ENCODE results near the gene SLC27A5. TPM values are rescaled to one million over a fixed set of nuclear protein-coding genes. Genes with fewer than 3 reads are reported as not detected.

Gene SLC27A5
- total RNA-seq, 1 experiment from 2014 or later = 17.1 TPM

DNA sequence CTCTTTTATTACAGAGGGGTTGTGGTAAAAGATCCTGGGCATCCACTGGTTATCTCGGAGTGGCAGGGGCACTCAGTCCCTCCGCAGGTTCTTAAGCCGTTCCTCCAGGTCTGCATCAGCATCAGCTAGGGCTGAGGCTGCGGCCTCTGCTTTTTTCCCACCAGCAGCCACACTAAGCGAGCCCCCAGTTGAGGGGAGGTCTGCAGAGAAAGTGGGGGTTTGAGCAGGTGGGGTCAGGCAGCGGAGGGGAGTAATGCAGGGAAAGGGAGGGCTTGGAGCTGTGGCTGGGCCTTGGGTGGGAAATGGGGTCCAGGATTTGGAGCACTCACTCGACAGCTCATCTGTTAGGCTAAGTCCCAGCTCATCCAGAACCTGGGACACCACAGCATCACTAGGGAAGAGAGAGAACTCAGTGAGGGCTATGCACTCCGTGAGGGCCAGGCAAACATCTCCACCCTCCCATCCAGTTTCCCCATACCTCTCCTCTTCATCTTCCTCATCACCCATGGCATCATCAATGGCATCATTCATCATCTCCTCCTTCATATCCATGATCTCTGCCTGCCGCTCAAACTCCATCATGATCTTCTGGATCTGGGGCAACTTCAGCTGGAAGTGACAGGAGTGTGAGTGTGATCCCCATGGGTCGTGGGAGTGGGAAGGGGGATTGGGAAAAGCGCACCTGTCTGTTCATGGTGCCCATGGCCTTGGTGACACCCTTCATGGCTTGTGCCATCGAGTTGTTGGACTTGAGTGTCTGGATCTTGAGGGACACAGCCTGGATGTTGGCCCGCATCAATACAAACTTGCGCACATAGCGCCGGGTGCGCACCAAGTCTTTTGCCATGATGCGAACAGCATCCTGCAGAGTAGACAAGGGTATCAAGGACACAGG, 40.0 kb upstream of the SLC27A5 start:
- Histone ChIP-seq H3K9me3 (ENCODE audit: control insufficient read depth, low read depth, low read length) (no peaks in the 10 kb centered on the region), H4K5ac (ENCODE audit: insufficient read length, low read depth, low read length) (no peak overlapping the region), H3K23me2 (ENCODE audit: insufficient read length, low read depth, low read length, poor library complexity, severe bottlenecking) (peaks cover 12% of the 10 kb centered on the region), H2BK5ac (ENCODE audit: insufficient read length, low read length) (no peak overlapping the region), H2BK15ac (ENCODE audit: low read depth, low read length) (no peak overlapping the region), H2BK20ac (ENCODE audit: low read depth, low read length, poor library complexity, severe bottlenecking) (no peak overlapping the region), H3K4ac (ENCODE audit: low read depth, low read length) (no peak overlapping the region), H3K27me3 (ENCODE audit: insufficient read depth, low read length) (no peaks in the 10 kb centered on the region), H3K27ac (ENCODE audit: insufficient read length, low read depth, low read length) (no peak overlapping the region), H3K14ac (ENCODE audit: insufficient read depth, low read length) (no peak overlapping the region), H3K4me1 (ENCODE audit: insufficient read depth, low read length) (no peaks in the 10 kb centered on the region), H2AK5ac (ENCODE audit: insufficient read length, low read length) (no peak overlapping the region), H3K9ac (ENCODE audit: extremely low read depth, insufficient read length, low read length) (no peak overlapping the region), H4K91ac (ENCODE audit: insufficient read length, low read depth, low read length) (no peak overlapping the region), H3K56ac (ENCODE audit: insufficient read length, low read depth, low read length) (no peak overlapping the region), H3K79me1 (ENCODE audit: insufficient read depth, low read depth, low read length, poor library complexity, severe bottlenecking) (peaks cover 9% of the 10 kb centered on the region), H3T11ph (ENCODE audit: low read length) (no peak overlapping the region), H2AFZ (ENCODE audit: low read length) (no peak overlapping the region), H3K23ac (ENCODE audit: insufficient read length, low read depth, low read length) (no peak overlapping the region), H3K4me2 (ENCODE audit: insufficient read depth, insufficient read length, low read length) (no peak overlapping the region), H3K79me2 (ENCODE audit: insufficient read depth, low read length) (peaks cover 5% of the 10 kb centered on the region; the same call in 1 of the 2 replicates), H4K20me1 (ENCODE audit: control insufficient read depth, insufficient read depth, insufficient read length) (no peaks in the 10 kb centered on the region), H2BK120ac (ENCODE audit: low read depth, low read length, poor library complexity, severe bottlenecking) (no peak overlapping the region), H3K18ac (ENCODE audit: insufficient read length, low read depth, low read length) (no peak overlapping the region), H2BK12ac (ENCODE audit: insufficient read length, low read depth, low read length) (no peak overlapping the region), H4K8ac (replicated peaks; ENCODE audit: insufficient read length, low read depth, low read length) (no peak overlapping the region)
- peak; percentile 27 for DNase-seq
- H3K36me3 Mint-ChIP-seq (ENCODE audit: insufficient read depth in 1 of 3, low read depth in 3 of 3) = peaks cover 48 to 86% (median 71%) of the 10 kb centered on the region in 3 experiments; a peak in 6 of 7 replicates
- peak overlapping the region in 2 of 3 experiments; percentile 30 to 46; a peak in 1 of 7 replicates for H3K27ac Mint-ChIP-seq
- H3K9me3 Mint-ChIP-seq = no peaks in the 10 kb centered on the region; a peak in 1 of 5 replicates
- TF ChIP-seq, protein P1, sequence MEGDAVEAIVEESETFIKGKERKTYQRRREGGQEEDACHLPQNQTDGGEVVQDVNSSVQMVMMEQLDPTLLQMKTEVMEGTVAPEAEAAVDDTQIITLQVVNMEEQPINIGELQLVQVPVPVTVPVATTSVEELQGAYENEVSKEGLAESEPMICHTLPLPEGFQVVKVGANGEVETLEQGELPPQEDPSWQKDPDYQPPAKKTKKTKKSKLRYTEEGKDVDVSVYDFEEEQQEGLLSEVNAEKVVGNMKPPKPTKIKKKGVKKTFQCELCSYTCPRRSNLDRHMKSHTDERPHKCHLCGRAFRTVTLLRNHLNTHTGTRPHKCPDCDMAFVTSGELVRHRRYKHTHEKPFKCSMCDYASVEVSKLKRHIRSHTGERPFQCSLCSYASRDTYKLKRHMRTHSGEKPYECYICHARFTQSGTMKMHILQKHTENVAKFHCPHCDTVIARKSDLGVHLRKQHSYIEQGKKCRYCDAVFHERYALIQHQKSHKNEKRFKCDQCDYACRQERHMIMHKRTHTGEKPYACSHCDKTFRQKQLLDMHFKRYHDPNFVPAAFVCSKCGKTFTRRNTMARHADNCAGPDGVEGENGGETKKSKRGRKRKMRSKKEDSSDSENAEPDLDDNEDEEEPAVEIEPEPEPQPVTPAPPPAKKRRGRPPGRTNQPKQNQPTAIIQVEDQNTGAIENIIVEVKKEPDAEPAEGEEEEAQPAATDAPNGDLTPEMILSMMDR (conservative IDR thresholded peaks at IDR 0.05) = no peak
- no CpG with 5 or more reads among the region's 18 CpGs for WGBS (ENCODE audit: extremely low coverage, insufficient read length, low lambda C conversion rate)
- peaks cover 1% of the 10 kb centered on the region; the same call in 1 of the 2 replicates for H3K27me3 Mint-ChIP-seq (ENCODE audit: low read depth)
- peak overlapping the region in 1 of 2 experiments; percentile 16; a peak in 2 of 5 replicates for H3K4me3 Mint-ChIP-seq
- H3K4me1 Mint-ChIP-seq = peaks cover 22 to 26% of the 10 kb centered on the region in 2 experiments
